Naive thymus-derived CD4-positive, alpha-beta T cell (primary cell): ENCODE data around the gene DENND4A. TPM values are rescaled to one million over a fixed set of nuclear protein-coding genes. Genes with fewer than 3 reads are reported as not detected.
A peak's percentile ranks its signal among the peaks of the same experiment; 100 is the strongest.

Experiments
- ATAC-seq: fragments of 150-1000 bp; cut with Tn5 transposase; 2 replicates; pipeline ENCODE4 v1.10.0; 2021; ENCODE audit warnings: mild to moderate bottlenecking, moderate library complexity
- CTCF ChIA-PET: fragments of 350-600 bp; sonication (Branson Sonifier 250); formaldehyde crosslinking; loops from one replicate; lab custom pipeline; 2021; ENCODE audit warnings: antibody characterized with exemption; lab: Charles Lee
- POLR2A ChIA-PET: fragments of 350-600 bp; sonication (Branson Sonifier 250); formaldehyde crosslinking; loops from one replicate; lab custom pipeline; 2021; ENCODE audit warnings: antibody characterized with exemption, inconsistent platforms; lab: Charles Lee
- DNase-seq, 9 donors: peaks; one replicate each; pipeline versions ENCODE4 v3.0.0 to v3.0.0-alpha.2; 2020 to 2022; ENCODE audit warnings: mixed read lengths in 1 of 9
- H3K27ac ChIP-seq: one replicate; pipeline ENCODE4 v1.7.0; 2013; ENCODE audit warnings: mild to moderate bottlenecking, low read depth, low read length, moderate library complexity
- H3K27me3 ChIP-seq, 2 donors: one replicate each; pipeline ENCODE4 v1.7.0; 2013; ENCODE audit warnings: low read length in 2 of 2, mild to moderate bottlenecking in 2 of 2, moderate library complexity in 2 of 2; ENCODE audit not compliant: control insufficient read depth in 2 of 2, insufficient read depth in 2 of 2
- H3K36me3 ChIP-seq, 3 experiments: 1 replicate in 2 of 3; 2 replicates in 1 of 3; pipeline ENCODE4 v1.7.0; 2013; ENCODE audit warnings: low read length in 3 of 3, mild to moderate bottlenecking in 3 of 3, moderate library complexity in 1 of 3; ENCODE audit not compliant: insufficient read depth in 3 of 3, control insufficient read depth in 2 of 3
- H3K4me1 ChIP-seq, 2 donors: one replicate each; pipeline ENCODE4 v1.7.0; 2013; ENCODE audit warnings: low read length in 2 of 2, mild to moderate bottlenecking in 2 of 2, moderate library complexity in 1 of 2; ENCODE audit not compliant: control insufficient read depth in 2 of 2, insufficient read depth in 2 of 2
- H3K4me3 ChIP-seq: 2 replicates; pipeline ENCODE4 v1.7.0; 2013; ENCODE audit warnings: mild to moderate bottlenecking, low read length
- H3K9me3 ChIP-seq, 3 experiments: 1 replicate in 2 of 3; 2 replicates in 1 of 3; pipeline ENCODE4 v1.7.0; 2013; ENCODE audit warnings: low read length in 3 of 3; ENCODE audit not compliant: control insufficient read depth in 2 of 3
- H3K27ac Mint-ChIP-seq, 9 donors: one replicate each; pipeline ENCODE4 v1.8.0; 2020 to 2022; ENCODE audit warnings: mixed read lengths in 9 of 9, mild to moderate bottlenecking in 8 of 9, moderate library complexity in 5 of 9, inconsistent platforms in 2 of 9
- H3K27me3 Mint-ChIP-seq, 5 donors: one replicate each; pipeline ENCODE4 v1.8.0; 2021 to 2022; ENCODE audit warnings: mixed read lengths in 5 of 5, mild to moderate bottlenecking in 1 of 5
- H3K36me3 Mint-ChIP-seq, 5 donors: one replicate each; pipeline ENCODE4 v1.8.0; 2020 to 2022; ENCODE audit warnings: mixed read lengths in 5 of 5, mild to moderate bottlenecking in 3 of 5, inconsistent platforms in 1 of 5
- H3K4me1 Mint-ChIP-seq, 7 donors: one replicate each; pipeline ENCODE4 v1.8.0; 2020 to 2022; ENCODE audit warnings: mixed read lengths in 7 of 7, mild to moderate bottlenecking in 3 of 7, inconsistent platforms in 1 of 7
- H3K4me3 Mint-ChIP-seq, 10 donors: one replicate each; pipeline ENCODE4 v1.8.0; 2020 to 2022; ENCODE audit warnings: mild to moderate bottlenecking in 10 of 10, mixed read lengths in 10 of 10, moderate library complexity in 6 of 10, inconsistent platforms in 2 of 10
- H3K9me3 Mint-ChIP-seq, 11 donors: one replicate each; pipeline ENCODE4 v1.8.0; 2020 to 2022; ENCODE audit warnings: mixed read lengths in 11 of 11, mild to moderate bottlenecking in 4 of 11, inconsistent platforms in 1 of 11, moderate library complexity in 1 of 11
- intact Hi-C, 2 donors: fragments of 100-400 bp; cut with micrococcal nuclease; formaldehyde crosslinking; loops; one replicate each; pipeline ENCODE4 v1.15.1; 2023
- polyA plus RNA-seq, 2 donors: library from polyadenylated mRNA; unstranded; fragments of 300-500 nt; fragmentation: Illumina TruSeq; gene quantifications; one replicate each; pipeline ENCODE4 v1.2.3, GENCODE V29; 2021
- total RNA-seq, 6 experiments: library from RNA in 5 of 6; stranded (reverse) in 5 of 6; gene quantifications; 1 replicate in 5 of 6; 2 replicates in 1 of 6; pipeline ENCODE4 v1.2.3 and lab custom pipeline; 2021 to 2026

The DENND4A gene
- total and polyA plus RNA-seq, 7 experiments from 2014 or later, result 14.1 to 67.9 (median 59.1) TPM

DNA sequence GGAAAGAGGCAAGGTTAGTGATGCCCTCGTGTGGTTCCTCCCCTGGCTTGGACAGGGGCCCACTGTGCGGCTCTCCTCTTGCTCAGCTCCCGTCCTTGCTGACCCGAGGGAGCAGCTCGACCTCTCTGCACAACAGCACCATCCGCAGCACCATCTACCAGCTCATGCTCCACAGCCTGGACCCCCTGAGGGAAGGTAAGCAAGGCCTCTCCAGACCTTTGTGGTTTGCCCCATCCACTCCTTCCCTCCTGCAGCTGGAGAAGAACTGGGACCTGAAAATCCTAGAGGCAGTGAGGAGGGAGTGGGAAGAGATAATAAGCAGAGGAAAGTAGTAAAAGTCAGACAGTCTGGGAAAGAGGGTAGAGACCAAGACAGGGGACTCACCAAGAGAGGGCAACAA, 152.6 kb downstream of the DENND4A start:
- H3K9me3 Mint-ChIP-seq, result no peaks in the 10 kb centered on the region
- DNase-seq, result no peak
- ATAC-seq, result no peak
- intact Hi-C loops, result loop anchor here (2.0 to 10.0 kb wide), 2 partner anchors 189 to 445 kb away; no protein-coding TSS in a partner anchor
- Histone ChIP-seq H3K9me3 (no peaks in the 10 kb centered on the region), H3K4me3 (no peak overlapping the region), H3K4me1 (no peaks in the 10 kb centered on the region), H3K27ac (no peak overlapping the region), H3K36me3 (no peaks in the 10 kb centered on the region), H3K27me3 (no peaks in the 10 kb centered on the region)
- POLR2A ChIA-PET, result interaction anchor here (1.3 kb wide), 1 partner anchor 28 kb away, joined by 3 read pairs; the partner anchor contains the start of gene INTS14
- CTCF ChIA-PET, result interaction anchor here (0.6 to 4.0 kb wide), 7 partner anchors 16 to 649 kb away, joined by 3 to 31 read pairs (median 4); partner anchors contain the start of gene RAB11A
- H3K27me3 Mint-ChIP-seq, result no peaks in the 10 kb centered on the region
- no peak overlapping the region for H3K27ac Mint-ChIP-seq
- H3K4me3 Mint-ChIP-seq, result no peak overlapping the region
- peaks cover 0 to 5% (median 0%) of the 10 kb centered on the region in 5 donors for H3K36me3 Mint-ChIP-seq
- peaks cover 7 to 17% (median 10%) of the 10 kb centered on the region in 7 donors for H3K4me1 Mint-ChIP-seq

DNA sequence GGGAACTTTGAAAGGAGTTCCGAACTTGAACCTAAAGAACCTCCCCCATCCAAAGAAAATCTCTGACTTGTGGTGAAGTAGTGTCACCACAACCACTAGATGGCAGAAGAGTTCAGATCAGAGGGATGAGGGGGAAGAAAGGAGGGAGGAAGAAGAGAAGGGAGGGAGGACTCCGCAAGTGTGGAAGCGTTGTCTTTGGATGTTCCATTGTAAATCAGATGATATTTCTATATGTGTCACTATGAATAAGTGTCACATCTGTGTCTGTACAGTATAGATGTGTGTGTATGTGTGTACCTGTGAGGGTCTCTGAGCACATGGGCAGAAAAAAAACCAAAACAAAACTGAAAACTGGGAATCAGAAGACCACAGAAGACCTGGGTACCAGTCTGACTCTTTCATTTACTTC, 153.4 kb downstream of the DENND4A start:
- H3K4me1 ChIP-seq, result no peaks in the 10 kb centered on the region
- POLR2A ChIA-PET, result interaction anchor here (1.1 to 1.3 kb wide), 2 partner anchors 28 to 658 kb away, joined by 3 read pairs; partner anchors contain the start of gene INTS14
- peak overlapping the region in 5 of 10 donors; percentile 0 to 60 (median 4) for H3K4me3 Mint-ChIP-seq
- no peaks in the 10 kb centered on the region for H3K9me3 ChIP-seq
- no peak overlapping the region for H3K4me3 ChIP-seq
- H3K4me1 Mint-ChIP-seq, result peaks cover 7 to 19% (median 10%) of the 10 kb centered on the region in 7 donors
- H3K9me3 Mint-ChIP-seq, result peaks cover 0 to 2% (median 0%) of the 10 kb centered on the region in 11 donors
- no peaks in the 10 kb centered on the region for H3K36me3 ChIP-seq
- H3K36me3 Mint-ChIP-seq, result peaks cover 0 to 7% (median 2%) of the 10 kb centered on the region in 5 donors
- ATAC-seq (peak; percentile 92), DNase-seq (peak in 8 of 9 donors; percentile 34 to 75 (median 68))
- peak overlapping the region in 3 of 9 donors; percentile 6 to 15 (median 11) for H3K27ac Mint-ChIP-seq
- H3K27ac ChIP-seq, result no peak overlapping the region
- intact Hi-C loops, result loop anchor here (1.0 to 10.0 kb wide), 5 partner anchors 190 to 553 kb away; no protein-coding TSS in a partner anchor
- H3K27me3 ChIP-seq, result no peaks in the 10 kb centered on the region
- no peaks in the 10 kb centered on the region for H3K27me3 Mint-ChIP-seq
- CTCF ChIA-PET, result interaction anchor here (0.6 to 4.0 kb wide), 12 partner anchors 16 to 653 kb away, joined by 3 to 31 read pairs (median 4); partner anchors contain the start of gene RAB11A

DNA sequence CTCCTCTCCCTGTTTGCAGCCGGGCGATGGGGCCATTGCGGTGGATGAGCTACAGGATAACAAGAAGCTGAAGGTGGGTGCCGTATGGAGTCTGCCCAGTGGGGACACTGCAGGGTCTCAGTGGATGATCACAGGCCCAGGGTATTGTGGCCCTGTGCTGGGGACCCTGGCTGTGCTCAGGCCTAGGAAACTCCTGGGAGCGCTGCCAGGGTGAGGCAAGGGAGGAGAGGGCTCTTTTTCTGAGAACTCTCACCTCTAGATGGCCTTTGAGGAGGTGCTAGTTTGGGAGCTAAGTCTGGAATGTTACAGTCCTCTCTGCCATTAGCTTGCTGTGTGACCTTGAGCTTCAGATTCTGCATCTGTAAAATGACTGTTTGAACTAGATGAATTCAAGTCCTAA, 154.0 kb downstream of the DENND4A start:
- Histone ChIP-seq H3K36me3 (no peaks in the 10 kb centered on the region), H3K27ac (no peak overlapping the region), H3K9me3 (no peaks in the 10 kb centered on the region), H3K27me3 (no peaks in the 10 kb centered on the region), H3K4me1 (no peaks in the 10 kb centered on the region), H3K4me3 (no peak overlapping the region)
- ChIA-PET POLR2A (interaction anchor here (1.1 kb wide), 1 partner anchor 658 kb away, joined by 3 read pairs; no protein-coding TSS in a partner anchor), CTCF (interaction anchor here (0.8 to 4.0 kb wide), 11 partner anchors 17 to 654 kb away, joined by 3 to 31 read pairs (median 5); partner anchors contain the start of gene RAB11A)
- peaks cover 0 to 2% (median 0%) of the 10 kb centered on the region in 11 donors for H3K9me3 Mint-ChIP-seq
- no peak for DNase-seq
- peak overlapping the region in 1 of 9 donors; percentile 11 for H3K27ac Mint-ChIP-seq
- peaks cover 7 to 20% (median 10%) of the 10 kb centered on the region in 7 donors for H3K4me1 Mint-ChIP-seq
- peaks cover 0 to 8% (median 2%) of the 10 kb centered on the region in 5 donors for H3K36me3 Mint-ChIP-seq
- H3K27me3 Mint-ChIP-seq, result no peaks in the 10 kb centered on the region
- intact Hi-C loops, result loop anchor here (1.0 to 10.0 kb wide), 5 partner anchors 191 to 553 kb away; no protein-coding TSS in a partner anchor
- no peak for ATAC-seq
- no peak overlapping the region for H3K4me3 Mint-ChIP-seq

- ChIA-PET POLR2A (no interaction called here), CTCF (no interaction called here)
- Mint-ChIP-seq H3K9me3 (peaks cover 0 to 2% (median 0%) of the 10 kb centered on the region in 11 donors), H3K27me3 (no peaks in the 10 kb centered on the region), H3K4me1 (peaks cover 7 to 26% (median 10%) of the 10 kb centered on the region in 7 donors), H3K27ac (no peak overlapping the region), H3K36me3 (peaks cover 0 to 22% (median 2%) of the 10 kb centered on the region in 5 donors), H3K4me3 (no peak overlapping the region)
- Histone ChIP-seq H3K27me3 (no peaks in the 10 kb centered on the region), H3K4me1 (peaks cover 0 to 7% of the 10 kb centered on the region in 2 donors), H3K4me3 (no peak overlapping the region), H3K9me3 (no peaks in the 10 kb centered on the region), H3K36me3 (no peaks in the 10 kb centered on the region), H3K27ac (no peak overlapping the region)
- DNase-seq (no peak), ATAC-seq (no peak)
- intact Hi-C loops, result loop anchor here in 1 of 2 donors (10.0 kb wide), 1 partner anchor 450 kb away; no protein-coding TSS in a partner anchor
Observed at GRCh38 chr15:65634356-65634755, 157.7 kb downstream of the DENND4A start.

DNA sequence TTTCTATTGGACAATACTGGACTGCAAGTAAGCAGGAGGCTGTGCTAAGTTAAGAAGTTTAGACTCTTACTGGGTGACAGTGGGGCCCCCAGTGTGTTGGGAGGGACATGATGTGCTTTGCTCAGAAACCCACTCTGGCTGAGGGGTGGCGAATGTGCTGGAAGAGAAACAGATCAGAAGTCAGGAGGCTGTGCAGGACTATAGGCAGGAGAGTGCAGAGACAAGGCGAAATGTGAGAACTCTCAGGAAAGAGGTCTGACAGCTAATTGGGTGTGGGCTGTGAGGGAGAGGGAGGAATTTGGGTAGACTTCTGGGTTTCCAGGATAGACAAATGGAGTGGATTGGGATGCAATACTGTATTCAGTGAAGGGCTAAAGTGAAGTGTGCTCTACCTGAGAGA, 158.3 kb downstream of the DENND4A start:
- H3K9me3 Mint-ChIP-seq, result peaks cover 0 to 2% (median 0%) of the 10 kb centered on the region in 11 donors
- Histone ChIP-seq H3K36me3 (no peaks in the 10 kb centered on the region), H3K27ac (no peak overlapping the region), H3K4me3 (no peak overlapping the region), H3K4me1 (peaks cover 0 to 7% of the 10 kb centered on the region in 2 donors), H3K27me3 (no peaks in the 10 kb centered on the region), H3K9me3 (no peaks in the 10 kb centered on the region)
- ATAC-seq (no peak), DNase-seq (no peak)
- intact Hi-C loops, result loop anchor here in 1 of 2 donors (10.0 kb wide), 1 partner anchor 451 kb away; no protein-coding TSS in a partner anchor
- POLR2A ChIA-PET, result no interaction called here
- H3K36me3 Mint-ChIP-seq, result peaks cover 0 to 22% (median 0%) of the 10 kb centered on the region in 5 donors
- H3K27ac Mint-ChIP-seq, result peak overlapping the region in 1 of 9 donors; percentile 69
- no peak overlapping the region for H3K4me3 Mint-ChIP-seq
- H3K27me3 Mint-ChIP-seq, result no peaks in the 10 kb centered on the region
- CTCF ChIA-PET, result no interaction called here
- peaks cover 5 to 21% (median 8%) of the 10 kb centered on the region in 7 donors for H3K4me1 Mint-ChIP-seq

DNA sequence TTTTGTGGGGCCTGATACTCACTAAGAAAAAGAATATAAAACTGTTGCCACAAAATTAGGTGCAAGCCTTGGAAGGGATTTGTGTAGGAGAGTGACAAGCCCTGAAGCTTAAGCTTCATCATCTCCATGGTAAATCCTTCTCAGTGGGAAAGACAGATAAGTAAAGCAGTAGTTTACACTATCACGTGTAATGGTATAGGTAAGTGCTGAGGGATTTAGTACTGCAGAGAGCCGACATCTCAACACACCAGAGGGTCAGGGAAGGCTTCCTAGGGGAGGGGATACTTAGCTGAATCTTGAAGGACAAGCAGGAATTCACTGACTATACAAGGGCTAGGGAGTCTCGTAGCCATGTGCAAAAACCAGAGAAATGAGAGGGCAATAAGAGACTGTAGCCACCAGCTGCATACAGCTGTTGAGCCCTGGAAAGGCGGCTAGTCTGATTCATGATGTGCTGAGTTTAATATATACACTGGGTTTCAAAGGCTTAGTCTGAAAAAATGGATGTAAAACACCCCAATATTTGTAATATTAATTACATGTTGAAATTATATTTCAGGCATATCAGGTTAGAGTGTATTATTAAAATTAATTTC, 159.2 kb downstream of the DENND4A start:
- Mint-ChIP-seq H3K27me3 (no peaks in the 10 kb centered on the region), H3K36me3 (peaks cover 0 to 22% (median 0%) of the 10 kb centered on the region in 5 donors), H3K4me3 (no peak overlapping the region), H3K27ac (no peak overlapping the region), H3K9me3 (peaks cover 0 to 2% (median 0%) of the 10 kb centered on the region in 11 donors), H3K4me1 (peaks cover 0 to 15% (median 2%) of the 10 kb centered on the region in 7 donors)
- H3K4me3 ChIP-seq, result no peak overlapping the region
- intact Hi-C loops, result loop anchor here in 1 of 2 donors (10.0 kb wide), 1 partner anchor 452 kb away; no protein-coding TSS in a partner anchor
- peaks cover 0 to 7% of the 10 kb centered on the region in 2 donors for H3K4me1 ChIP-seq
- CTCF ChIA-PET, result no interaction called here
- H3K27me3 ChIP-seq, result no peaks in the 10 kb centered on the region
- no peak overlapping the region for H3K27ac ChIP-seq
- no peaks in the 10 kb centered on the region for H3K36me3 ChIP-seq
- ATAC-seq (no peak), DNase-seq (no peak)
- POLR2A ChIA-PET, result interaction anchor here (0.5 kb wide), 1 partner anchor 115 kb away, joined by 3 read pairs; no protein-coding TSS in a partner anchor
- H3K9me3 ChIP-seq, result no peaks in the 10 kb centered on the region
